ENCODE results near the gene MBD3.

GRCh38 chr19:1582201-1582600 lies 10.5 kb downstream of the MBD3 start:
- no peak for TF ChIP-seq POLR2A (IDR thresholded peaks at IDR 0.05)
- no peak for TF ChIP-seq POLR2AphosphoS5 (IDR thresholded peaks at IDR 0.05)
